NCI-H2227 treated with DMSO at 0.1 percent for 48 hours (cell line): ENCODE data around the gene CHD5.

ENCODE experiments used
- DNase-seq: peaks from one replicate; lab custom pipeline; 2025; lab: John Stamatoyannopoulos, UW

Gene CHD5

GRCh38 chr1:6200188-6200809 lies 20.2 kb upstream of the CHD5 start:
- DNase-seq, result no peak

- peak; percentile 99 for DNase-seq
These were observed 19.4 kb upstream of the CHD5 start, which contains the start of gene RPL22 for GRCh38 chr1:6199298-6200187. RPL22 (minus strand) TSS chr1:6199595; CDS start chr1:6199573, 22 bp downstream.

DNA sequence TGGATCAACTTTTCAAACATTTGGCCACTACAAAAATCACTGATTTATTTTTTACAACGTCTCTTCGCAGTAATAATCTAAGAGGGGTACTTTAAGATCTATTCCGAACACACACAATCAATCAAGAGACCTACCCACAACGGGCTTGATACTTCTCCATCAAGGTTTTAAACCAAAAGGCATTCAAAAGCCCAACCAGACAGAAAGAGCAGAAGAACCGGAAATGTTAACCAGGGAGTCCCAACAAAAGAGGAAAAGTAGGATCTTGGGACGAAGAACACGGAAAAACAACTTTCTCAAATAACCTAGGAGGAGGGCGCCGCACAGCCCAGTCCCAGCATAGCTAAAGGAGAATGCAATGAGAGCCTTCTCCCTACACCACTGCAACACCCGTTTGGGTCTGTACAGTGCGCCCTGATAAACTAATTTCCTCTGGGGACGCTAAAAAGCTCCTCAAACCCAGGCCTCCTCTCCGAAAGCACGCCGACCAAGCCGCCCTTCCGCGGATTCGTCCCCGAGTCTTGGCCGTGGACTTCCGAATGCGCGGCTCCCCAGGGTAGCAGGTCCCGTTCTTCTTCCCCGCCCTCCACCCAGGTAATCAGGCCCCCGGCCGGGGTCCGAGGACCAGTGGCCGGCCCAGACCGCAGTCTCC lies 18.7 kb upstream of the CHD5 start:
- DNase-seq, result no peak

GRCh38 chr1:6197746-6198427 lies 17.8 kb upstream of the CHD5 start:
- DNase-seq, result no peak

DNA sequence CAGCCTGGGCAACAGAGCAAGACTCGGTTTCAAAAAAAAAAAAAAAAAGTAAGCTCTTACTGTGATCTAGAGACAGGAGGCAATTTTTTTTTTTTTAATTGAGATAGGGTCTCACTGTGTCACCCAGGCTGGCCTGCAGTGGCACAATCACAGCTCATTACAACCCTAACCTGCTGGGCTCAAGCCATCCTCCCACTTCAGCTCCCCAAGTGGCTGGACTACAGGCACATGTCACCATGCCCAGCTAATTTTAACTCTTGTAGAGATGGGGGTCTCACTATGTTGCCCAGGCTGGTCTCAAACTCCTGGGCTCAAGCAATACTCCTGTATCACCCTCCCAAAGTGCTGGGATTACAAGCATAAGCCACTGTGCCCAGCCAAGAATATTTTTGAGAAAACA lies 11.8 kb upstream of the CHD5 start:
- no peak for DNase-seq

DNA sequence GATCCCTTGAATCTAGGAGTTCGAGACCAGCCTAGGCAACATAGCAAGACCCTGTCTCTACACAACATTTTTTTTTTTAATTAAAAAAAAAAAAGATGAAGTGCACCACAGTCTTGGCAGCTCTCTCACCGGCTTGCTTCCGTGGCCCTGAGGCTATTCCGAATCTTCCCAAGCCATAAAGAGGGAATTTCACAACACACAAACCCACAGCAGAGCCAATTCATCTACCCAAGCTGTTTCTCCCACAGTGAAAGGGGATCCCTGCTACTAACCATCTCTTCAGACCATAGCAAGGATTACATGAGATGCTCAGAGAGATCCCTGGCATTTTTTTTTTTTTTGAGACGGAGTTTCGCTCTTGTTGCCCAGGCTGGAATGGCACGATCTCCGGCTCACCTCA lies 8.3 kb upstream of the CHD5 start:
- DNase-seq, result no peak

GRCh38 chr1:6185635-6186382 lies 5.7 kb upstream of the CHD5 start:
- peak; percentile 43 for DNase-seq

DNA sequence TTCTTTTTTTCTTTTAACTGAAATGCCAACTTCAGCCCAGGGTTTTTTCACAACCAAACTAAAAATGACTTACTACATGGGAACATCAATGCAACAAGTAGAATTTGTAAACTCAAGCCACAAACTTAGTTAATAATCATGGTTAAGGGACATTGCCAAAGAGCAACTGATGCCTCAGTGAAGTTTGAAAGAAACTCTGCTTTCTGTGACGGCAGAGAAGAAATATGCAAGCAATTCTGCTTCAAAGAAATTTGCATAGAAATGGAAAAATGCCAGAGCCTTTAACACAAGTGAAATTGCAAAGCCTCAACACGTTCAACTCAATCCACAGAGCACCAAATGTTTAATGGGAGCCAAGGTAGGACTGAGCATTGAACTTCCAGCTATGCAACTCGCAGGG lies 5.0 kb upstream of the CHD5 start:
- no peak for DNase-seq

- no peak for DNase-seq
These were observed 4.1 kb upstream of the CHD5 start for GRCh38 chr1:6184083-6184783.

- DNase-seq, result no peak
These were observed 3.4 kb upstream of the CHD5 start for GRCh38 chr1:6183520-6183989.

DNA sequence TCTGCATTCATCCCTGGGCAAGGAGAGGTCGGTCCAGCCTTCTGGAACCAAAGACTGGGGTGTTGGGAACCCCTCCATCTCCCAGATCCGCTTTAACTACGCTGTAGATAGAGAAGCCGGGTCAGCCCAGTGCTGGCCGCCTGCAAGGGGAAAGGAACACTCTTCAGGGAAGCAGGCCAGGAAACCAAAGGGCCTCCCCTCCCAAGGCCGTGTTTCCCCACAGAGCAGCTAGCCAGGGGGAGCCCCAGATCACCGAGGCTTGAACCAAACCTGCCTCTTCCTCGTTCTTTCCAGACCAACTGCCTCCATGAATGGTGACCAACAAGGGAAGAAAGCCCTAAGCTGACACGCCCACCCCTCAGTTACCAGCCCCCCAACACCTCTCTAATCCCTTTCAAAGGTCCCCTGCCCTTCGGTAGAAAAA lies 1.2 kb upstream of the CHD5 start:
- DNase-seq, result peak; percentile 3

DNA sequence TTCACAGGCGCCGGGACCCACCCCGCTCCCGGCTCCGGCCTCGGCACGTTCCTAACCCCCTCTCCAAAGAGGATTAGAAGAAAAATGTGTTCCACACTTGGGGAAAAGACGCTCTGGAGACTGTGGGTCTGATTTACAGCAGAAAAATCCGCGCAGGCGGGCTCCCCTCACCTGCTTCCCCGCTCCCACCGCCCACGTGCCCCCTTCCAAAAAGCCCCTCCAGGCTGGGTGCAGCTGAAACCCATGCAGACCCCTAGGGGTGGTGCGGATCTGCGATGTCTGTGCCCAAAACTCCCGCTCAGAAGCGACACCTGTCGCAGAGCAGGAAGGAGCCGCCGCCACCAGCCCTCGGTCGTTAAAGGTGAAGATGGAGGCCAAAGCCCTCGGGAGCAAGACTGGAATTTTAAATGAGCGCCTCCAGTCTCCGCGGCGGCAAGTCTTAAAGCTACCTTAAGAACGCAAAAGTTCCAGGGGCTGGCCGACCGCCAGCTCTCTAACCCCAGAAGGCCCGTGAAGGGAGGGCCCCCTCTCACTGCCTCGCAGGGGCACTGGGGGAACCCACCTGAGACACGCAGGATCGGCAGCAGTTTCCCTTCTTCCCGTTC lies 688 bp upstream of the CHD5 start:
- no peak for DNase-seq

DNA sequence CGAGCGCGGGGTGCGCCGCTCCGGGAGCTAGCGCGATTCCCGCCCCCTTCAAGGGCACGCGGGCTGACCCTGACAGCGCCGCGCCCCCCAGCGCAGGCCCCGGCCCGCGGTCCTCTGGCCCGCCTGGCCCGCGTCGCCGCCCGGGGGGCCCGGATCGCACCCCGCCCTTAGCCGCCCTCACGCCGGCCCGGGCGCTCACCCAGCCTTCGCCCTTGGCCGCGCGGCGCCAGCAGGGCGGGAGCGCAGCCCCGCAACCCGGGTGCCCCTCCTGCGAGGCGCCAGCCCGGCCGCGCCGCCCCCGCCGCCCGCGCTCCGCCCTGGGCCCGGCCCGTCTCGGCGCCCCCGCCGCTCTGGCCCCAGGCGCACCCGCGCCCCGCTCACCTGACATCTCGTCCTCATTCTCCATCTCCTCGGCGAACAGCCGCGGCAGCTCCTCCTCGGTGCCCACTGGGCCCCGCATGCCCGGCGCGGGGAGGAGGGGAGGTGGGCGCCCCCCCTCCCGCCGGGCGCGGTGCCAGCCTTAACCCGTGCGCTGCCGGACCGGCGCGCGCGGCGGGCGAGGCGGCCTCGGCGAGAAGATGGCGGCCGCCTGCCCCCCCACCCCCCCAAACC lies 451 bp downstream of the CHD5 start:
- no peak for DNase-seq

GRCh38 chr1:6178751-6179563 lies 1.2 kb downstream of the CHD5 start:
- DNase-seq, result peak; percentile 8

DNA sequence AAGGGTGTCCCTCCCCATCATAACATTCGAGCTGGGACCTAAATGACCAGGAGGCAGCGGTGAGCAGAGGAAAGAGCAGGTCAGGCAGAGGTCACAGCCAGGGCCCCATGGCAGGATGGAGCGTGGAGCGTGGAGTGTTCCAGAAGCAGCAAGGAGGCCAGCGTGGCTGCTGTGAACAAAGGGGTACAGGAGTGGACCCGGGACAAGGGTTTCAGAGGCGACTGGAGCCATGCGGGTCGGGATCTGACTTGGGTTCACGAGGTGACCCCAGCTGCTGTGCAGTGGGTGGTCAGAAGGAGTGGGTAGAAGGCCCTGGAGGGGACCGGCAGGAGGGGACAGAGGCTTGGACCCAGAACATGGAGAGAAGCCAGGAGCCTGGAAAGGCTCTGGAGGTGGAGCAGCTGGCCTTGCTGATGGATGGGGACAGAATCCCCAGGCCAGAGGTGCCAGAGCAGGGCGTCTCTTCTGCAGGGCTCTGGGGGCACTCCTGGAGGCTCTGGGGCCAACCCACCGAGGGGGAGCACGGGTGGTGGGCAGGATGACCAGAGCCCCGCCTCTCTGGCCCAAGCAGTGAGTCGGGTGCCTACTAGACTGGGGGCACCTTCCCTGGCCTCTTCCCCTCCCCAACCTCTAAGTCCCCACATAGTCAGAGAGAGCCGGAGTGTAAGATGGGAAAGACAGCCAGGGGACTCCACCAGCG lies 2.3 kb downstream of the CHD5 start:
- no peak for DNase-seq

DNA sequence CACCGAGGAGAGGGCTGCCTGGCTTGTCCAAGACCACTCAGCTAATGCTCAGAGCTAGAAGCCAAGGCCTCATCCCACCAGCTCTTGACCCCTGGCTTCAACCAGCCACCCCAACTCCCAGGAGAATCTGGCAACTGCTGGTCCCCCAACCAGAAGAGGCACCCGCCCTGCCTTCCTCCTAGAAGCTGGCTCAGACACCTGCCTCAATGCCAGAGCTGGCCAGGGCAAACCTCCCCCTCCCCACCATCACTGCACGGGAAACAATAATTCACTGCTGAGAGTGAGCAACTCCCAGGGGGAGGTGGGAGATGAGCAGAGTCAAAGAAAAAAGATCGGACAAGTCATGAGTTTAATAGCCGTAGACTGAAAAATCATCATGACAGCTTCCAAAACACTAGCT lies 3.3 kb downstream of the CHD5 start:
- DNase-seq, result no peak

DNA sequence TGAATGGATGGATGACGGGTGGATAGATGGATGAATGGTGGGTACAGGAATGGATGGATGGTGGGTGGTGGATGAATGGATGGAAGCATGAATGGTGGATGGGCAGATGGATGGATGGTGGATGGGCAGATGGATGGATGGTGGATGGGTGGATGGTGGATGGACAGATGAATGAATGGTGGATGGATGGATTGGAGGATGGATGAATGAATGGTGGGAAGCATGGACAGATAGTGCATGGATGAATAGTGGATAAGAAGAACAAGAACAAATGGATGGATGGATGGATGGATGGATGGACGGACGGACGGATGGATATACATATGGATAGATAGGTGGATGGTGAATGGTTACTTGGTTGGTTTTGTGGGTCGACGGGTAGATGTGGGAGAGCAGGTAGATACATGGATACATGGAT lies 4.7 kb downstream of the CHD5 start:
- DNase-seq, result no peak

DNA sequence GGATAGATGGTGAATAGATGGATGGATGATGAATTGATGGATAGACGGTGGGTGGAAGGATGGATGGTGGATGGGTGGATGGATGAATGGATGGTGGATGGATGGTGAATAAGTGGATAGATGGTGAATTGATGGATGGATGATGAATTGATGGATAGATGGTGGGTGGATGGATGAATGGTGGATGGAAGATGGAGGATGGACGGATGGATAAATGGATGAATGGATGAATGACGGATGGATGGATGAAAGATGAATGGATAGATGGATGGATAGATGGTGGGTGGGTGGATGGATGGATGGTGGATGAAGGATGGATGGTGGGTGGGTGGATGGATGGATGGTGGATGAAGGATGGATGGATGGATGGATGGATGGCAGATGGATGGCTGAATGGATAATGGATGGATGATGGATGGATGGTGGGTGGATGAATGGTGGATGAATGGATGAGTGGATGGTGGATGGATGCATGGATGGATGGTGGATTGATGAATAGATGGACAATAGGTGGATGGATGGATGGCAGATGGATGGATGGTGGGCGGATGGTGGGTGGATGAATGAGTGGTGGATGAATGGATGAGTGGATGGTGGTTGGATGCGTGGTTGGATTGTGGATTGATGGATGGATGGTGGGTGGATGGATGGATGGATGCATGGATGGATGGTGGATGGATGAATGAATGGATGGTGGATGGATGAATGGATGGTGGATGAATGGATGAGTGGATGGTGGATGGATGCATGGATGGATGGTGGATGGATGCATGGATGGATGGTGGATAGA lies 5.3 kb downstream of the CHD5 start:
- no peak for DNase-seq
